Thyroid gland (tissue), 4 donors: ENCODE measurements around the gene ACAD11. TPM values are rescaled to one million over a fixed set of nuclear protein-coding genes. Genes with fewer than 3 reads are reported as not detected.

Experiments used
- DNase-seq, 2 donors: peaks; one replicate each; pipeline ENCODE4 v3.0.0-alpha.2; 2019
- H3K27ac ChIP-seq, 3 donors: fragments of 200-600 bp; sonication (generic); 1 replicate in 2 of 3; 2 replicates in 1 of 3; pipeline ENCODE4 v1.5.1; 2016 to 2019; ENCODE audit warnings: mild to moderate bottlenecking in 1 of 3, moderate library complexity in 1 of 3
- H3K27me3 ChIP-seq: fragments of 200-600 bp; sonication (generic); one replicate; pipeline ENCODE4 v1.5.1; 2019
- H3K36me3 ChIP-seq, 2 donors: fragments of 200-600 bp; sonication (generic); one replicate each; pipeline ENCODE4 v1.5.1; 2016 to 2019
- H3K4me1 ChIP-seq, 2 donors: fragments of 200-600 bp; sonication (generic); one replicate each; pipeline ENCODE4 v1.5.1; 2017 to 2019
- H3K4me3 ChIP-seq, 3 donors: fragments of 200-600 bp; sonication (generic); replicated peaks in 1 of 3; 1 replicate in 2 of 3; 2 replicates in 1 of 3; pipeline ENCODE4 v1.5.1; 2016; ENCODE audit warnings: mild to moderate bottlenecking in 1 of 3
- H3K9me3 ChIP-seq: fragments of 200-600 bp; sonication (generic); one replicate; pipeline ENCODE4 v1.5.1; 2017
- CTCF ChIP-seq, 6 experiments: fragments of 200-600 bp in 3 of 6; fragments of 450-650 bp in 3 of 6; sonication (generic) in 3 of 6; IDR thresholded peaks; one replicate each; pipeline ENCODE4 v1.5.1; 2016 to 2019; ENCODE audit warnings: antibody characterized with exemption in 6 of 6, mild to moderate bottlenecking in 2 of 6, inconsistent platforms in 1 of 6, moderate library complexity in 1 of 6
- POLR2A ChIP-seq, 2 donors: fragments of 450-650 bp; IDR thresholded peaks; one replicate each; pipeline ENCODE4 v1.6.1; 2017; ENCODE audit warnings: antibody characterized with exemption in 2 of 2, mild to moderate bottlenecking in 2 of 2, moderate library complexity in 1 of 2
- WGBS, 2 donors: methylation state at CpG; one replicate each; pipeline ENCODE4 v1.1.5; 2017; 5-methylcytosine and 5-hydroxymethylcytosine counted together
- intact Hi-C: fragments of 100-400 bp; cut with DNase I; formaldehyde crosslinking; loops from one replicate; pipeline ENCODE4 v1.15.1; 2023
- total RNA-seq, 4 donors: library from RNA; depleted of rRNA; stranded (reverse); fragments of >200 nt; gene quantifications; one replicate each; pipeline ENCODE4 v1.2.3, GENCODE V29; 2016

Gene ACAD11
- total RNA-seq, 4 donors from 2014 or later, result 34.9 to 42.6 (median 42.3) TPM

- Histone ChIP-seq H3K27ac (no peak overlapping the region), H3K27me3 (no peaks in the 10 kb centered on the region), H3K4me3 (no peak overlapping the region), H3K4me1 (no peaks in the 10 kb centered on the region), H3K9me3 (no peaks in the 10 kb centered on the region), H3K36me3 (peaks cover 15 to 40% of the 10 kb centered on the region in 2 donors)
- no peak for DNase-seq
- TF ChIP-seq POLR2A (IDR thresholded peaks at IDR 0.05), result no peak
- intact Hi-C loops, result no loop called here
Observed at GRCh38 chr3:132682201-132682600, 22.6 kb upstream of the ACAD11 start.

DNA sequence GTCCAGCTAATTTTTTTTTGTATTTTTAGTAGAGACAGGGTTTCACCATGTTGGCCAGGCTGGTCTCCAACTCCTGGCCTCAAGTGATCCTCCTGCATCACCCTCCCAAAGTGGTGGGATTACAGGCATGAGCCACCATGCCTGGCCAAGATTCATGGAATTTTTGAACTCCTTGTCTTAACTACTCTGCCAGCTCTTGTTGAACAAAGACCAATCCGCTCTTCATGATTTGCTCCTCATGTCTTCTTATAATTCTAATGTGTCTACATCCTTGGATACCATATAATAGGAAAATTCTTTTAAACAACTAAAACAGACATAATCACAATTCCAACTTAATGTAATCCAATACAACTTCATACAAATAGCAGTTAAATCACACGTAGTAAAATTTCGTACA lies 21.8 kb upstream of the ACAD11 start:
- Histone ChIP-seq H3K4me3 (no peak overlapping the region), H3K27me3 (no peaks in the 10 kb centered on the region), H3K9me3 (no peaks in the 10 kb centered on the region), H3K36me3 (peaks cover 15 to 45% of the 10 kb centered on the region in 2 donors), H3K27ac (no peak overlapping the region), H3K4me1 (no peaks in the 10 kb centered on the region)
- no peak for TF ChIP-seq POLR2A (IDR thresholded peaks at IDR 0.05)
- no peak for TF ChIP-seq CTCF (IDR thresholded peaks at IDR 0.05)
- WGBS, 2 donors, result 94 to 96% methylated on average over 3 of the region's 3 CpGs
- intact Hi-C loops, result no loop called here
- DNase-seq, result no peak

DNA sequence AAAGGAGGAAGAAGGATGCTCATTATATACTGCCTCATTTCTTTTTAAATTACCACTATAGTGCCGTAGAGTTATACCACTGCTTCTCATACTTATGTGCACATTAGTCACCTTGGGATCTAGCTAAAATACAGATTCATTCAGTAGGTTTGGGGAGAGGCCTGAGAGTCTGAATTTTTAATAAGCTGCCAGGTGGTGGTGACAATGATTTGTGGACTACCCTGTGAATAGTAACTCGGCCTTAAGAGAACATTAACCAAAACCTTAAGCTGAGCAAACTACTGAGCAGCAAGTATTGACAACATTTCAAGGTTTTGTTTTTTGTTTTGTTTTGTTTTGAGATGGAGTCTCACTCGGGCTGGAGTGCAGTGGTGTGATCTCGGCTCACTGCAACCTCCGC lies 20.3 kb upstream of the ACAD11 start:
- Histone ChIP-seq H3K27ac (no peak overlapping the region), H3K27me3 (no peaks in the 10 kb centered on the region), H3K36me3 (peaks cover 24 to 34% of the 10 kb centered on the region in 2 donors), H3K9me3 (no peaks in the 10 kb centered on the region), H3K4me3 (no peak overlapping the region), H3K4me1 (no peaks in the 10 kb centered on the region)
- WGBS, 2 donors, result 92 to 96% methylated on average over 5 of the region's 5 CpGs
- TF ChIP-seq POLR2A (IDR thresholded peaks at IDR 0.05) (no peak), CTCF (IDR thresholded peaks at IDR 0.05) (no peak)
- intact Hi-C loops, result no loop called here
- no peak for DNase-seq

DNA sequence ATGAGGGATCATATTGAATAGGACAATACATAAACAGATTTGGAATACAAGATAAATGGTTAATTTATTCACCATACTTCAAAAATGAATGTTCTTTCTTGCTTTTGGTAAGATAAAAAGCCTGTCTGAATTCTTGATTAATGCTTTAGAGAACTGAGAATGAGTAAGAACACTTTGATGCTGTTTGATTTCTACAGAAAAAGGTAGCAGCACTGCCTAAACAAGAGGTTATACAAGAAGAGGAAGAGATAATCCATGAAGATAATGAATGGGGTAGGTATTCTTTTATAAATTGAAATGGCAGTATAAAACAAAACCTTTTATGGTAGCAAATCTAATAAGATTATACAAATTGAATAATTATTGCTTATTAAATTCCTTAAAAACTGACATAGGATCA lies 15.8 kb upstream of the ACAD11 start:
- Histone ChIP-seq H3K4me1 (peaks cover 0 to 5% of the 10 kb centered on the region in 2 donors), H3K27me3 (no peaks in the 10 kb centered on the region), H3K27ac (no peak overlapping the region), H3K36me3 (peaks cover 17 to 23% of the 10 kb centered on the region in 2 donors), H3K4me3 (no peak overlapping the region), H3K9me3 (no peaks in the 10 kb centered on the region)
- TF ChIP-seq POLR2A (IDR thresholded peaks at IDR 0.05), result no peak
- no peak for TF ChIP-seq CTCF (IDR thresholded peaks at IDR 0.05)
- DNase-seq, result no peak
- intact Hi-C loops, result no loop called here

DNA sequence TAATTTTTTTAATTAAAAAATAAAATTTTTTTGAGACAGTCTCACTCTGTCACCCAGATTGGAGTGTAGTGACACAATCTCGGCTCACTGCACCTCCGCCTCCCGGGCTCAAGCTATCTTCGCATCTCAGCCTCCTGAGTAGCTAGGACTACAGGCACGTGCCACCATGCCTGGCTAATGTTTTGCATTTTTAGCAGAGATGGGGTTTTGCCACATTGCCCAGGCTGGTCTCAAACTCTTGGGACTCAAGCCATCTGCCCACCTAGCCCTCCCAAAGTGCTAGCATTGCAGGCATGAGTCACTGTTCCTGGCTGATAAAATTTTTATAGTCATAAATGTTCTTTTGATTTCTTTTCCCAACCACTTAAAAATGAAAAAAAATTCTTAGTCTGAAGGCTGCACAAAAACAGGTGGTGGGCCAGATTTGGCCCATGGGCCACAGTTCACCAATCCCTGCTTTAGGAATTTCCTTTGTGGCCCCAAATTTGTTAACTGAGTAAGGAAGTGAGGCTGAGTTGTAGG lies 9.7 kb upstream of the ACAD11 start:
- peaks cover 0 to 5% of the 10 kb centered on the region in 2 donors for H3K4me1 ChIP-seq
- DNase-seq, result no peak
- no peak overlapping the region for H3K27ac ChIP-seq
- intact Hi-C loops, result no loop called here
- peaks cover 7 to 8% of the 10 kb centered on the region in 2 donors for H3K36me3 ChIP-seq
- H3K27me3 ChIP-seq, result no peaks in the 10 kb centered on the region
- no peak overlapping the region for H3K4me3 ChIP-seq
- no peak for TF ChIP-seq CTCF (IDR thresholded peaks at IDR 0.05)
- no peak for TF ChIP-seq POLR2A (IDR thresholded peaks at IDR 0.05)
- H3K9me3 ChIP-seq, result no peaks in the 10 kb centered on the region
- 98 to 99% methylated on average over 5 of the region's 5 CpGs for WGBS, 2 donors
